OCI-LY1 (cell line): Measurements from ENCODE around the gene ARHGAP9.

Source experiments
- H2AFZ ChIP-seq: fragments of 200-600 bp; sonication (generic), shearing (Covaris generic); 2 replicates; pipeline ENCODE4 v1.6.0; 2014; ENCODE audit warnings: antibody characterized with exemption, mild to moderate bottlenecking, low read length
- H3F3A ChIP-seq: fragments of 200-600 bp; sonication (generic), shearing (Covaris generic); 2 replicates; pipeline ENCODE4 v1.6.0; 2014; ENCODE audit warnings: mild to moderate bottlenecking, antibody characterized with exemption, low read length, moderate library complexity; ENCODE audit not compliant: insufficient read depth
- H3K27ac ChIP-seq: fragments of 200-600 bp; sonication (generic); 2 replicates; pipeline ENCODE4 v1.5.1; 2014; ENCODE audit warnings: low read length, mixed run types, mild to moderate bottlenecking, low read depth; ENCODE audit not compliant: poor library complexity, severe bottlenecking
- H3K27me3 ChIP-seq: fragments of 200-600 bp; sonication (generic); 2 replicates; pipeline ENCODE4 v1.6.0; 2014; ENCODE audit warnings: antibody characterized with exemption, mild to moderate bottlenecking, low read length, moderate library complexity; ENCODE audit not compliant: insufficient read depth
- H3K36me3 ChIP-seq: fragments of 200-600 bp; sonication (generic); 2 replicates; pipeline ENCODE4 v1.6.1; 2014; ENCODE audit warnings: mild to moderate bottlenecking, antibody characterized with exemption, low read length, moderate library complexity, mixed read lengths; ENCODE audit not compliant: insufficient read depth
- H3K4me1 ChIP-seq: fragments of 200-600 bp; sonication (generic); 2 replicates; pipeline ENCODE4 v1.5.1; 2014; ENCODE audit warnings: mild to moderate bottlenecking, low read length, moderate library complexity; ENCODE audit not compliant: insufficient read depth, severe bottlenecking
- H3K4me2 ChIP-seq: fragments of 200-600 bp; sonication (generic), shearing (Covaris generic); 2 replicates; pipeline ENCODE4 v1.6.1; 2014; ENCODE audit warnings: low read length
- H3K4me3 ChIP-seq: fragments of 200-600 bp; sonication (generic); 2 replicates; pipeline ENCODE4 v1.5.1; 2014; ENCODE audit warnings: low read length, low read depth, mild to moderate bottlenecking, mixed read lengths; ENCODE audit not compliant: poor library complexity, severe bottlenecking
- H3K79me2 ChIP-seq: fragments of 200-600 bp; shearing (Covaris generic); 2 replicates; pipeline ENCODE4 v1.6.1; 2016; ENCODE audit warnings: mixed run types, low read length, mixed read lengths; ENCODE audit not compliant: insufficient read depth
- H3K9ac ChIP-seq: fragments of 200-600 bp; sonication (generic), shearing (Covaris generic); 2 replicates; pipeline ENCODE4 v1.6.1; 2014; ENCODE audit warnings: mild to moderate bottlenecking, low read length, mixed read lengths
- H3K9me2 ChIP-seq: fragments of 200-600 bp; sonication (generic), shearing (Covaris generic); 2 replicates; pipeline ENCODE4 v1.6.1; 2014; ENCODE audit warnings: low read depth, mild to moderate bottlenecking, low read length, mixed read lengths
- H3K9me3 ChIP-seq: fragments of 200-600 bp; shearing (Covaris generic); 2 replicates; pipeline ENCODE4 v1.6.1; 2014; ENCODE audit warnings: low read length, mixed read lengths
- H4K20me1 ChIP-seq: fragments of 200-600 bp; sonication (generic), shearing (Covaris generic); 2 replicates; pipeline ENCODE4 v1.6.0; 2016; ENCODE audit warnings: mild to moderate bottlenecking, low read length; ENCODE audit not compliant: insufficient read depth
- EZH2 ChIP-seq: fragments of 200-600 bp; sonication (generic), shearing (Covaris generic); IDR thresholded peaks from 2 replicates; pipeline ENCODE4 v1.8.0; 2017; ENCODE audit warnings: borderline replicate concordance, mixed run types, mild to moderate bottlenecking, antibody characterized with exemption, low read length, moderate library complexity, mixed read lengths
- TF ChIP-seq, protein P1 (sequence below): fragments of 200-600 bp; sonication (generic), shearing (Covaris generic); IDR thresholded peaks from 2 replicates; pipeline ENCODE4 v1.5.1; 2017; ENCODE audit warnings: mild to moderate bottlenecking, antibody characterized with exemption, low read length, moderate library complexity, mixed read lengths

The ARHGAP9 gene

DNA sequence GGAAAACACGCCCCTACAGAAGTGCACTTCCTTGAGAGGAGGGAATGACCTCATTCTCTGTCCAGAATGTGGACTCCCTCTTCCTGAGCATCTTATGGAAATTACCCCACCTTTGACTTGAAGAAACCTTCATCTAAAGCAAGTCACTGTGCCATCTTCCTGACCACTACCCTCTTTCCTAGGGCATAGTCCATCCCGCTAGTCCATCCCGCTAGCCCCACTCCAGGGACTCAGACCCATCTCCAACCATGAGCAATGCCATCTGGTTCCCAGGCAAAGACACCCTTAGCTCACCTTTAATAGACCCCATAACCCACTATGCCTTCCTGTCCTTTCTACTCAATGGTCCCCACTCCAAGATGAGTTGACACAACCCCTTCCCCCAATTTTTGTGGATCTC is 29.6 kb downstream of the ARHGAP9 start:
- Histone ChIP-seq H4K20me1 (no peaks in the 10 kb centered on the region), H3K9me2 (no peaks in the 10 kb centered on the region), H3K9ac (no peak overlapping the region), H3K36me3 (no peaks in the 10 kb centered on the region), H3K79me2 (no peaks in the 10 kb centered on the region), H3K9me3 (no peaks in the 10 kb centered on the region), H3K4me2 (no peak overlapping the region), H3K4me3 (no peak overlapping the region), H3K27ac (no peak overlapping the region), H3K4me1 (no peaks in the 10 kb centered on the region), H3F3A (no peaks in the 10 kb centered on the region), H3K27me3 (no peaks in the 10 kb centered on the region), H2AFZ (no peak overlapping the region)
- TF ChIP-seq, protein P1, sequence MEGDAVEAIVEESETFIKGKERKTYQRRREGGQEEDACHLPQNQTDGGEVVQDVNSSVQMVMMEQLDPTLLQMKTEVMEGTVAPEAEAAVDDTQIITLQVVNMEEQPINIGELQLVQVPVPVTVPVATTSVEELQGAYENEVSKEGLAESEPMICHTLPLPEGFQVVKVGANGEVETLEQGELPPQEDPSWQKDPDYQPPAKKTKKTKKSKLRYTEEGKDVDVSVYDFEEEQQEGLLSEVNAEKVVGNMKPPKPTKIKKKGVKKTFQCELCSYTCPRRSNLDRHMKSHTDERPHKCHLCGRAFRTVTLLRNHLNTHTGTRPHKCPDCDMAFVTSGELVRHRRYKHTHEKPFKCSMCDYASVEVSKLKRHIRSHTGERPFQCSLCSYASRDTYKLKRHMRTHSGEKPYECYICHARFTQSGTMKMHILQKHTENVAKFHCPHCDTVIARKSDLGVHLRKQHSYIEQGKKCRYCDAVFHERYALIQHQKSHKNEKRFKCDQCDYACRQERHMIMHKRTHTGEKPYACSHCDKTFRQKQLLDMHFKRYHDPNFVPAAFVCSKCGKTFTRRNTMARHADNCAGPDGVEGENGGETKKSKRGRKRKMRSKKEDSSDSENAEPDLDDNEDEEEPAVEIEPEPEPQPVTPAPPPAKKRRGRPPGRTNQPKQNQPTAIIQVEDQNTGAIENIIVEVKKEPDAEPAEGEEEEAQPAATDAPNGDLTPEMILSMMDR = no peak
- no peak for TF ChIP-seq EZH2

DNA sequence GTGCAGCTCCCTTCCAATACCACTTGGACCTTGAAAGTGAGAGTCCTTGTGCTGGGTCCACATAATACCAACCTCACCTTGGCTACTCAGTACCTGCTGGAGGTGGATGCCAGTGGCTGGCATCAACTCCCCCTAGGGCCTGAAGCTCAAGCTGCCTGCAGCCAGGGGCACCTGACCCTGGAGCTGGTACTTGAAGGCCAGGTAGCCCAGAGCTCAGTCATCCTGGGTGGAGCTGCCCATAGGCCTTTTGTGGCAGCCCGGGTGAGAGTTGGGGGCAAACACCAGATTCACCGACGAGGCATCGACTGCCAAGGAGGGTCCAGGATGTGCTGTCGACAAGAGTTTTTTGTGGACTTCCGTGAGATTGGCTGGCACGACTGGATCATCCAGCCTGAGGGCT is 30.3 kb downstream of the ARHGAP9 start:
- Histone ChIP-seq H3K27me3 (no peaks in the 10 kb centered on the region), H3K27ac (no peak overlapping the region)

DNA sequence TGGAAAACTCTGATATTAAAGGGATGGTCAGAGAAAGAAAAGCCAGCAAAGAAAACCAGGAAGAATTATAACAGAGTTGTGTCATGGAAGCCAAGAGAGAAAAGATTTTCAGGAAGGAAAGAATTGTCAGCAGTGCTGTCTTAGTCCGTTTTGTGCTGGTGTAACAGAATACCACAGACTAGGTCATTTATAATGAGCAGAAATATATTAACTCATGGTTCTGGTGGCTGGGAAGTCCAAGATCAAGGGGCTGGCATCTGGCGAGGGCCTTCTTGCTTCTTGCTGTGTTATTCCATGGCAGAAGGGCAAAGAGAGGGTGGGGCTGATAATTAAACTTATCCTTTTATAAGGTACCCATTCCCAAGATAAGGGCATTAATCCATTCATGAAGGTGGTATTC is 31.0 kb downstream of the ARHGAP9 start:
- no peaks in the 10 kb centered on the region for H3F3A ChIP-seq
- H4K20me1 ChIP-seq = no peaks in the 10 kb centered on the region
- H3K79me2 ChIP-seq = no peaks in the 10 kb centered on the region
- no peaks in the 10 kb centered on the region for H3K27me3 ChIP-seq
- no peak overlapping the region for H3K4me3 ChIP-seq
- H3K9ac ChIP-seq = no peak overlapping the region
- H3K36me3 ChIP-seq = no peaks in the 10 kb centered on the region
- no peak overlapping the region for H3K4me2 ChIP-seq
- no peak overlapping the region for H2AFZ ChIP-seq
- no peaks in the 10 kb centered on the region for H3K9me2 ChIP-seq
- H3K4me1 ChIP-seq = no peaks in the 10 kb centered on the region
- H3K27ac ChIP-seq = no peak overlapping the region
- no peaks in the 10 kb centered on the region for H3K9me3 ChIP-seq
- no peak for TF ChIP-seq EZH2
- TF ChIP-seq, protein P1 = no peak

More for the DNA sequence above, 30.3 kb downstream of the ARHGAP9 start:
- TF ChIP-seq, protein P1 = no peak
- TF ChIP-seq EZH2 = no peak
- Histone ChIP-seq H3K36me3 (no peaks in the 10 kb centered on the region), H2AFZ (no peak overlapping the region), H3K4me3 (no peak overlapping the region), H3F3A (no peaks in the 10 kb centered on the region), H3K9me2 (no peaks in the 10 kb centered on the region), H3K79me2 (no peaks in the 10 kb centered on the region), H3K9ac (no peak overlapping the region), H3K4me2 (no peak overlapping the region), H3K9me3 (no peaks in the 10 kb centered on the region), H4K20me1 (no peaks in the 10 kb centered on the region), H3K4me1 (no peaks in the 10 kb centered on the region)
